Lung (tissue), 12 donors: ENCODE measurements around the gene SKOR2. TPM values are rescaled to one million over a fixed set of nuclear protein-coding genes. Genes with fewer than 3 reads are reported as not detected.
"Not testable (repeated sequence)": the region's sequence is repeated elsewhere in the genome, so short reads cannot be mapped to it uniquely, and the experiment has no call there.

ENCODE experiments used
- ATAC-seq: fragments of 200-7000 bp; cut with Tn5 transposase; one replicate; pipeline ENCODE4 v1.9.1; 2020; ENCODE audit warnings: moderate number of reproducible peaks; ENCODE audit not compliant: insufficient read depth, low FRiP score
- DNase-seq, 3 donors: peaks; one replicate each; pipeline ENCODE4 v3.0.0-alpha.2; 2013 to 2017
- H3K27ac ChIP-seq, 2 donors: one replicate each; pipeline ENCODE4 v1.5.1; 2013; ENCODE audit warnings: mild to moderate bottlenecking in 2 of 2, moderate library complexity in 2 of 2, control low read depth in 1 of 2, inconsistent platforms in 1 of 2, low read depth in 1 of 2, low read length in 1 of 2
- H3K27me3 ChIP-seq, 3 donors: one replicate each; pipeline ENCODE4 v1.5.1; 2013; ENCODE audit warnings: low read length in 2 of 3; ENCODE audit not compliant: control insufficient read depth in 3 of 3, insufficient read depth in 3 of 3
- H3K36me3 ChIP-seq, 4 donors: one replicate each; pipeline ENCODE4 v1.5.1; 2013; ENCODE audit warnings: low read length in 4 of 4, mild to moderate bottlenecking in 1 of 4, moderate library complexity in 1 of 4; ENCODE audit not compliant: control insufficient read depth in 4 of 4, insufficient read depth in 4 of 4
- H3K4me1 ChIP-seq, 5 donors: one replicate each; pipeline ENCODE4 v1.5.1; 2013; ENCODE audit warnings: low read length in 5 of 5, mild to moderate bottlenecking in 2 of 5, moderate library complexity in 1 of 5; ENCODE audit not compliant: control insufficient read depth in 5 of 5, insufficient read depth in 5 of 5
- H3K4me3 ChIP-seq: one replicate; pipeline ENCODE4 v1.5.1; 2013; ENCODE audit warnings: mild to moderate bottlenecking, control low read depth, moderate library complexity
- H3K9ac ChIP-seq, 2 donors: one replicate each; pipeline ENCODE4 v1.5.1; 2013; ENCODE audit warnings: low read length in 2 of 2, control low read depth in 1 of 2; ENCODE audit not compliant: insufficient read depth in 1 of 2
- H3K9me3 ChIP-seq, 4 donors: one replicate each; pipeline ENCODE4 v1.5.1; 2013; ENCODE audit warnings: low read length in 3 of 4, mild to moderate bottlenecking in 1 of 4, moderate library complexity in 1 of 4; ENCODE audit not compliant: control insufficient read depth in 4 of 4, insufficient read depth in 3 of 4
- CTCF ChIP-seq: IDR thresholded peaks from 2 replicates; pipeline ENCODE4 v1.5.1; 2012; ENCODE audit warnings: mild to moderate bottlenecking; ENCODE audit errors: control extremely low read depth, extremely low read depth
- WGBS, 2 donors: extraction: QIAGEN DNeasy Blood & Tissue Kit; methylation state at CpG; one replicate each; pipeline ENCODE4 v1.1.7; 2013; 5-methylcytosine and 5-hydroxymethylcytosine counted together
- polyA plus RNA-seq, 2 donors: library from polyadenylated mRNA; stranded (reverse); fragments of 200-250 nt; gene quantifications; one replicate each; pipeline ENCODE4 v1.2.1, GENCODE V29; 2013
- total RNA-seq, 2 donors: library from RNA; depleted of rRNA in 1 of 2; stranded (reverse); fragments of >200 nt in 1 of 2; gene quantifications; one replicate each; pipeline ENCODE4 v1.2.1, GENCODE V29; 2014 to 2021
- donor health status: control.
- donor health status: control.
- donor health status: Bipolar disorder and iron deficiency.
- donor health status: healthy.
- donor health status: DM: yes; HTN: yes; CAD: no.

The SKOR2 gene
- total and polyA plus RNA-seq, 4 donors: not detected

- DNase-seq (no peak), ATAC-seq (no peak)
- peaks cover 0 to 3% (median 0%) of the 10 kb centered on the region in 5 donors for H3K4me1 ChIP-seq
- no peak for TF ChIP-seq CTCF
- no peaks in the 10 kb centered on the region for H3K36me3 ChIP-seq
- 52 to 60% methylated on average over 3 of the region's 3 CpGs for WGBS, 2 donors
- H3K9ac ChIP-seq: no peak overlapping the region
- H3K27ac ChIP-seq: no peak overlapping the region
- no peak overlapping the region for H3K4me3 ChIP-seq
- H3K27me3 ChIP-seq: peaks cover 0 to 6% (median 0%) of the 10 kb centered on the region in 3 donors
- H3K9me3 ChIP-seq: no peaks in the 10 kb centered on the region
Measured at GRCh38 chr18:47203626-47204464, 47.6 kb downstream of the SKOR2 start.

- H3K4me1 ChIP-seq, H3K4me3 ChIP-seq, H3K9me3 ChIP-seq, H3K27me3 ChIP-seq, DNase-seq, H3K27ac ChIP-seq, H3K9ac ChIP-seq, ATAC-seq, H3K36me3 ChIP-seq: not testable (repeated sequence)
- 58 to 67% methylated on average over 3 of the region's 3 CpGs for WGBS, 2 donors
Measured at GRCh38 chr18:47195961-47196360, 55.5 kb downstream of the SKOR2 start.

GRCh38 chr18:47191961-47192360 lies 59.5 kb downstream of the SKOR2 start:
- no peak for TF ChIP-seq CTCF
- no peak overlapping the region for H3K9ac ChIP-seq
- ATAC-seq: no peak
- DNase-seq: no peak
- H3K36me3 ChIP-seq: no peaks in the 10 kb centered on the region
- peaks cover 0 to 1% (median 0%) of the 10 kb centered on the region in 5 donors for H3K4me1 ChIP-seq
- H3K4me3 ChIP-seq: no peak overlapping the region
- H3K9me3 ChIP-seq: no peaks in the 10 kb centered on the region
- no peak overlapping the region for H3K27ac ChIP-seq
- H3K27me3 ChIP-seq: peaks cover 0 to 6% (median 4%) of the 10 kb centered on the region in 3 donors
- 94 to 98% methylated on average over 2 of the region's 2 CpGs for WGBS, 2 donors

GRCh38 chr18:47187721-47188120 lies 63.7 kb downstream of the SKOR2 start:
- DNase-seq (no peak), ATAC-seq (no peak)
- 84 to 89% methylated on average over 7 of the region's 7 CpGs for WGBS, 2 donors
- Histone ChIP-seq H3K36me3 (no peaks in the 10 kb centered on the region), H3K9ac (no peak overlapping the region), H3K9me3 (peaks cover 0 to 5% (median 0%) of the 10 kb centered on the region in 4 donors), H3K4me3 (no peak overlapping the region), H3K4me1 (peaks cover 0 to 1% (median 0%) of the 10 kb centered on the region in 5 donors), H3K27me3 (peaks cover 0 to 4% (median 0%) of the 10 kb centered on the region in 3 donors), H3K27ac (no peak overlapping the region)
- TF ChIP-seq CTCF: no peak
